ENCODE results near the gene BCR.
A peak's percentile ranks its signal among the peaks of the same experiment; 100 is the strongest.
"Not testable (repeated sequence)": the region's sequence is repeated elsewhere in the genome, so short reads cannot be mapped to it uniquely, and the experiment has no call there.

The BCR gene
- total RNA-seq, result 64.8 to 179 (median 104) reads per million in 9 experiments

- H3K4me1 Mint-ChIP-seq (ENCODE audit: low read depth in 2 of 2), result peaks cover 55 to 67% of the 10 kb centered on the region in 2 donors
- DNase-seq, result peak; percentile 49 to 57 (median 49)
Observed at GRCh38 chr22:23180301-23180892, at the start of gene BCR. Gene BCR, plus strand, starts transcription at chr22:23180509. Its CDS starts 452 bp downstream, at chr22:23180961.

GRCh38 chr22:23130697-23131096 lies 49.6 kb upstream of the BCR start:
- Mint-ChIP-seq H3K9me3 (no peaks in the 10 kb centered on the region), H3K36me3 (ENCODE audit: insufficient read depth) (no peaks in the 10 kb centered on the region), H3K27ac (peak overlapping the region; percentile 77 to 80), H3K4me1 (ENCODE audit: low read depth in 2 of 2) (peaks cover 5 to 6% of the 10 kb centered on the region in 2 donors), H3K27me3 (no peaks in the 10 kb centered on the region), H3K4me3 (no peak overlapping the region)
- DNase-seq (no peak), ATAC-seq (replicated peaks) (no peak)

More at GRCh38 chr22:23180301-23180892, at the start of gene BCR:
- Mint-ChIP-seq H3K4me3 (peak within 1 kb of the TSS; percentile 89 to 91), H3K27ac (peak within 1 kb of the TSS; percentile 91 to 92), H3K9me3 (peaks cover 0 to 5% of the 10 kb centered on the region in 2 donors), H3K36me3 (ENCODE audit: insufficient read depth) (peaks cover 40% of the 10 kb centered on the region), H3K27me3 (no peaks in the 10 kb centered on the region)
- peak; percentile 75 for ATAC-seq (replicated peaks)

- Mint-ChIP-seq H3K4me1 (ENCODE audit: low read depth in 2 of 2) (peaks cover 10 to 11% of the 10 kb centered on the region in 2 donors), H3K9me3 (no peaks in the 10 kb centered on the region), H3K36me3 (ENCODE audit: insufficient read depth) (no peaks in the 10 kb centered on the region), H3K27ac (no peak overlapping the region), H3K4me3 (no peak overlapping the region), H3K27me3 (no peaks in the 10 kb centered on the region)
- ATAC-seq (replicated peaks) (no peak), DNase-seq (no peak)
Observed at GRCh38 chr22:23131931-23132330, 48.4 kb upstream of the BCR start.

- no peak for DNase-seq
- H3K9me3 Mint-ChIP-seq, result no peaks in the 10 kb centered on the region
- ATAC-seq (replicated peaks), result no peak
- H3K4me3 Mint-ChIP-seq, result no peak overlapping the region
- no peaks in the 10 kb centered on the region for H3K36me3 Mint-ChIP-seq (ENCODE audit: insufficient read depth)
- peaks cover 12 to 14% of the 10 kb centered on the region in 2 donors for H3K4me1 Mint-ChIP-seq (ENCODE audit: low read depth in 2 of 2)
- no peaks in the 10 kb centered on the region for H3K27me3 Mint-ChIP-seq
- no peak overlapping the region for H3K27ac Mint-ChIP-seq
Observed at GRCh38 chr22:23132376-23133091, 47.8 kb upstream of the BCR start.

- Mint-ChIP-seq H3K36me3 (ENCODE audit: insufficient read depth) (peaks cover 12% of the 10 kb centered on the region), H3K27ac (peak overlapping the region; percentile 74 to 82)
- no peak for ATAC-seq (replicated peaks)
Observed at GRCh38 chr22:23133922-23134321, 46.4 kb upstream of the BCR start.

GRCh38 chr22:23136991-23137390 lies 43.3 kb upstream of the BCR start:
- H3K4me1 Mint-ChIP-seq (ENCODE audit: low read depth in 2 of 2), result peaks cover 25 to 42% of the 10 kb centered on the region in 2 donors
- not testable (repeated sequence) for DNase-seq; H3K9me3 Mint-ChIP-seq; ATAC-seq (replicated peaks); H3K27me3 Mint-ChIP-seq
- peak overlapping the region; percentile 95 to 98 for H3K27ac Mint-ChIP-seq
- H3K36me3 Mint-ChIP-seq (ENCODE audit: insufficient read depth), result peaks cover 25% of the 10 kb centered on the region
- H3K4me3 Mint-ChIP-seq, result peak overlapping the region; percentile 68 to 87

More at GRCh38 chr22:23133922-23134321, 46.4 kb upstream of the BCR start:
- Mint-ChIP-seq H3K4me3 (no peak overlapping the region), H3K9me3 (no peaks in the 10 kb centered on the region), H3K4me1 (ENCODE audit: low read depth in 2 of 2) (peaks cover 19 to 25% of the 10 kb centered on the region in 2 donors), H3K27me3 (no peaks in the 10 kb centered on the region)
- DNase-seq, result no peak

GRCh38 chr22:23137468-23137867 lies 42.8 kb upstream of the BCR start:
- peaks cover 29 to 46% of the 10 kb centered on the region in 2 donors for H3K4me1 Mint-ChIP-seq (ENCODE audit: low read depth in 2 of 2)
- peaks cover 29% of the 10 kb centered on the region for H3K36me3 Mint-ChIP-seq (ENCODE audit: insufficient read depth)
- no peaks in the 10 kb centered on the region for H3K9me3 Mint-ChIP-seq
- DNase-seq (no peak), ATAC-seq (replicated peaks) (no peak)
- H3K27ac Mint-ChIP-seq, result peak overlapping the region; percentile 95 to 98
- H3K4me3 Mint-ChIP-seq, result peak overlapping the region; percentile 68 to 87
- no peaks in the 10 kb centered on the region for H3K27me3 Mint-ChIP-seq

- ATAC-seq (replicated peaks) (peak; percentile 72), DNase-seq (peak; percentile 71 to 74 (median 73))
- Mint-ChIP-seq H3K36me3 (ENCODE audit: insufficient read depth) (peaks cover 34% of the 10 kb centered on the region), H3K27ac (peak overlapping the region; percentile 95 to 98), H3K4me1 (ENCODE audit: low read depth in 2 of 2) (peaks cover 35 to 51% of the 10 kb centered on the region in 2 donors), H3K27me3 (no peaks in the 10 kb centered on the region), H3K4me3 (peak overlapping the region; percentile 68 to 87), H3K9me3 (no peaks in the 10 kb centered on the region)
Observed at GRCh38 chr22:23137905-23138561, 42.3 kb upstream of the BCR start.

GRCh38 chr22:23138584-23139435 lies 41.5 kb upstream of the BCR start:
- Mint-ChIP-seq H3K4me1 (ENCODE audit: low read depth in 2 of 2) (peaks cover 39 to 56% of the 10 kb centered on the region in 2 donors), H3K9me3 (no peaks in the 10 kb centered on the region), H3K4me3 (peak overlapping the region; percentile 68 to 87), H3K36me3 (ENCODE audit: insufficient read depth) (peaks cover 39% of the 10 kb centered on the region), H3K27me3 (no peaks in the 10 kb centered on the region), H3K27ac (peak overlapping the region; percentile 95 to 98)
- DNase-seq (no peak), ATAC-seq (replicated peaks) (no peak)

GRCh38 chr22:23140385-23140784 lies 39.9 kb upstream of the BCR start:
- ATAC-seq (replicated peaks) (no peak), DNase-seq (no peak)
- no peaks in the 10 kb centered on the region for H3K9me3 Mint-ChIP-seq
- H3K27ac Mint-ChIP-seq, result peak overlapping the region; percentile 95 to 98
- H3K36me3 Mint-ChIP-seq (ENCODE audit: insufficient read depth), result peaks cover 52% of the 10 kb centered on the region
- no peaks in the 10 kb centered on the region for H3K27me3 Mint-ChIP-seq
- peaks cover 43 to 65% of the 10 kb centered on the region in 2 donors for H3K4me1 Mint-ChIP-seq (ENCODE audit: low read depth in 2 of 2)
- H3K4me3 Mint-ChIP-seq, result no peak overlapping the region

GRCh38 chr22:23142546-23143105 lies 37.7 kb upstream of the BCR start:
- Mint-ChIP-seq H3K27me3 (no peaks in the 10 kb centered on the region), H3K4me3 (peak overlapping the region; percentile 78 to 83), H3K27ac (peak overlapping the region; percentile 95 to 98), H3K9me3 (no peaks in the 10 kb centered on the region), H3K36me3 (ENCODE audit: insufficient read depth) (peaks cover 64% of the 10 kb centered on the region), H3K4me1 (ENCODE audit: low read depth in 2 of 2) (peaks cover 49 to 56% of the 10 kb centered on the region in 2 donors)
- DNase-seq, result no peak
- ATAC-seq (replicated peaks), result no peak

- DNase-seq, result no peak
- Mint-ChIP-seq H3K27ac (peak overlapping the region; percentile 95 to 98), H3K36me3 (ENCODE audit: insufficient read depth) (peaks cover 59% of the 10 kb centered on the region), H3K27me3 (no peaks in the 10 kb centered on the region), H3K4me3 (peak overlapping the region; percentile 78 to 83), H3K9me3 (no peaks in the 10 kb centered on the region), H3K4me1 (ENCODE audit: low read depth in 2 of 2) (peaks cover 46 to 52% of the 10 kb centered on the region in 2 donors)
- ATAC-seq (replicated peaks), result no peak
Observed at GRCh38 chr22:23143119-23143518, 37.2 kb upstream of the BCR start.
